ENCODE measurements around the gene C1orf74.

DNA sequence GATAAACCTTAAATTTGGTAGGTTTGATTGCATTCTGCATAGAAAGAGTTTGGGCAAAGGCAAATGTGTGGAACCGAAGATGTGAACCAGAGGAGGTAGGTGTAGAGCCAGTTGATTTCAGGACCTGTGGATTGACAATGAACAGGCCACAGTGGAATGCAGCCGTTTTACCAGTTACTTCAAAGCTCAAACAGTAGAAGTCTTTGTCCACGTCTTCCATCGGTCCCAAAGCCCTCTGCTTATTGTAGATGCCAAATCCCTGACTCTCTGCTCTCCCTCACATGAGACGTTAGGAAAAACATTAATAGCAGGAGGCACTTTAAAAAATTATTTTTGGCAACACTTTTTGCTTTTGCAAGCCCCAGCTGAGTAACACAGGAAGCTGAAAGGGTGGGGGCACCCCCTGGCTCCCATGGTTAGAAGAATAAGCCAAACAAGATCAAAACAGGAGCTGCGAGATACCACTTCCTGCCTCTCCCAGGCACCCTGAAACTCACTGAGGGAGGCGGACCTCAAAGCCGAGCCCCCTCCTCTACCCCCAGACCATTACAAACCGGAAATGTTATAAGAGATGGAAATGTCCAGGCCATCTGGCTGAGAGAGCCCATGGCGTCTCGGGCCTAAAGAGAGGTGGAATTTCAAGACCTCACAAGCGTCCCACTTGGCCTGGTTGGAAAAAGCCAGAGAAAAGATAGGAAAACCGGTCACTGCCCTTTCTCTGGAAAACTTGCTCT, 15.0 kb downstream of the C1orf74 start:
- TF ChIP-seq SP1 (IDR thresholded peaks at IDR 0.05): no peak
- TF ChIP-seq LEF1 (IDR thresholded peaks at IDR 0.05; ENCODE audit: borderline replicate concordance): no peak
- TF ChIP-seq HDGF (IDR thresholded peaks at IDR 0.05; ENCODE audit: borderline replicate concordance): no peak
- no peak for TF ChIP-seq ELF4 (IDR thresholded peaks at IDR 0.05)
- no peak for TF ChIP-seq BHLHE40 (IDR thresholded peaks at IDR 0.05; ENCODE audit: borderline replicate concordance)
